EH (cell line): ENCODE data around the gene NXPH4.
A peak's percentile ranks its signal among the peaks of the same experiment; 100 is the strongest.

Experiments used
- DNase-seq: peaks from one replicate; pipeline ENCODE4 v3.0.0-alpha.2; 2015; ENCODE audit warnings: low read depth

The NXPH4 gene

DNA sequence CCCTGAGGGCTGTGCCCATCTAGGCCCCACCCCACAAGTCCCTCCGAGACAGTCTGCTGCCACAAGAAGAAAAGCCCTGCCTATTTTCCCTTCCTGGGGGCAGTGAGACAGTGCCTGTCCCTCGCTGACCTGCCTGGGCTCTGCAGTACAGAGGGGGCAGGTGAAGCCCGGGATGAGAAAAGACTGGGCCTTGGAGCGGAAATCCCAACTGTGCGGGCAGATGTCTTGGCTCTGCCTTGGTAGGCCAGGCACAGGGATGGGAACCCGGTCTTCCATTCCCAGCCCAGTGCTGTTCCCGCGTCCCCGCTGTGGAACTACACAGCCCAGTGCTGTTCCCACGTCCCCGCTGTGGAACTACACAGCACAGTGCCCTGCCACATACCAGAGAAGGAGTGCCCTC is 12.8 kb upstream of the NXPH4 start:
- DNase-seq = no peak

DNA sequence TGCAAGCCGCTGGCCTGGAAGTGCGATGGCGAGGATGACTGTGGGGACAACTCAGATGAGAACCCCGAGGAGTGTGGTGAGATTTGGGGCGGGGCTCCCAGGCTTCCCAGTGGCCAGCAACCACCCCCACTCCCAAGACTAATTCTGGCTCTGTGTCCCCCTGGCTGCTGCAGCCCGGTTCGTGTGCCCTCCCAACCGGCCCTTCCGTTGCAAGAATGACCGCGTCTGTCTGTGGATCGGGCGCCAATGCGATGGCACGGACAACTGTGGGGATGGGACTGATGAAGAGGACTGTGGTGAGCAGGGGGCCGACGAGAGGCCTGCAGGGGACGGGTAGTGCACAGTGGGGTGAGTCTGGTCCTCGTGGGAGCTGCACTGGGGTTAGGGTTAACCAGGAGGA is 12.1 kb upstream of the NXPH4 start:
- DNase-seq = no peak

DNA sequence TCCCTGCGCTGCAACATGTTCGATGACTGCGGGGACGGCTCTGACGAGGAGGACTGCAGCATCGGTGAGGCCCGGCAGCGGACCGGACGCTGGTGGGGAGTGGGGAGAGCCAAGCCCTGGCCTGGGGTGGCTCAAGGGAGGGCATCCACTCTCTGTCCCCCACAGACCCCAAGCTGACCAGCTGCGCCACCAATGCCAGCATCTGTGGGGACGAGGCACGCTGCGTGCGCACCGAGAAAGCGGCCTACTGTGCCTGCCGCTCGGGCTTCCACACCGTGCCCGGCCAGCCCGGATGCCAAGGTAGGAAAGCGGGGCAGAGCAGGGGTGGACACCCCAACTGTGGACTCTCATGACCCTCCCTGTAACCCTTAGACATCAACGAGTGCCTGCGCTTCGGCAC is 11.4 kb upstream of the NXPH4 start:
- DNase-seq = no peak

DNA sequence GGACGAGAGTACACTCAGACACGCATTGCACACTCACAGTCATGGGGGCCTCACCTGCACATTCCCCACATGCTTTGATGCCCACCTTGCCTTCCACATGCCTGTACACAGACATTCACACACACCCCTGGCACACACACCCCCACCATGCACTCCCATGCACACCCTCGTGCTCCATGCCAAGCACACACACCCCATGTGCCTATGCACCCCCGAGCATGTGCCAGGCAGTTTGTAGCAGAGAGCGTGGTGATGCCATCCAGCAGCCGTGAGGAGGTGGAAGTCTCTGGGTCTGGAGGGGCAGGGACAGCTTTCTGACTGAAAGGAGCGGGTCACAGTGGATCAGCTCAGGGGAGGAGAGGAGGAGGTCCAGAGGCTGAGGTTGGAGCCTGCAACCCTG is 10.7 kb upstream of the NXPH4 start:
- DNase-seq = no peak

DNA sequence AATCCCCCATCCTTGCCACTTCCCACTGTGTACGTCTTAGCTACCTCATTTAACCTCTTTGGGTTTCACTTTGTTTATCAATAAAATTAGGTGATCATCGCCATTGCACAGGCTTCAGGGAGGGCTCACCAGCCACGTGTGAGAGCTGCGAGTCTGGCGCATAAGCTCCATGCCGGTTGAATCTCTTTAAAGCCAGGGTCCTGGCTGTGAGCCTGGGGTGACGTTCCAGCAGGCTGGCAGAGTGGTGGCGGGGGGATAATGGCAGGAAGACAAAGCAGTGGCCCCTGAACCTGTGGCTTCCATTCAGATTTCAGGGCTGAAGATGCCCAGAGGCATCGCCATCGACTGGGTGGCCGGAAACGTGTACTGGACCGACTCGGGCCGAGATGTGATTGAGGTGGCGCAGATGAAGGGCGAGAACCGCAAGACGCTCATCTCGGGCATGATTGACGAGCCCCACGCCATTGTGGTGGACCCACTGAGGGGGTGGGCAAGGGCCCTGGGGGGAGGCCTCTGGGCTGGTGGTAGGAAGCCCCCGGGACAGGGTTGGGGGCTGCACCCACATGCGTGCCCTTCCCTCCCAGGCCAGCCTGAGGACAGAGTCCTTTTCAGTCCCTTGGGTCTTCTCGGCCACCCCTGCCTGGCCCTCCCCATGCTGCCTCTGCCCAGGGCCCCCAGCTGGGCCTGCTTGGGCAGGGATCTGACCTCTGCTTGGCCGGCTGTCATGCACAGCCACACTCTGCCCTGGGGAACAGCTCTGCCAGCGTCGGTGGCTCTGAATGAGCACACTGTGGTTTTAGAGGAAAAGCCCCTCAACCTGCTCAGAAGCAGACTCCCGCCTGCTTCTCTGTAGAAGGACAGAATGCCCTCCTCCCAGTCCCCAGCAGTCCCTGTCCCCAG is 8.6 kb upstream of the NXPH4 start:
- no peak for DNase-seq

DNA sequence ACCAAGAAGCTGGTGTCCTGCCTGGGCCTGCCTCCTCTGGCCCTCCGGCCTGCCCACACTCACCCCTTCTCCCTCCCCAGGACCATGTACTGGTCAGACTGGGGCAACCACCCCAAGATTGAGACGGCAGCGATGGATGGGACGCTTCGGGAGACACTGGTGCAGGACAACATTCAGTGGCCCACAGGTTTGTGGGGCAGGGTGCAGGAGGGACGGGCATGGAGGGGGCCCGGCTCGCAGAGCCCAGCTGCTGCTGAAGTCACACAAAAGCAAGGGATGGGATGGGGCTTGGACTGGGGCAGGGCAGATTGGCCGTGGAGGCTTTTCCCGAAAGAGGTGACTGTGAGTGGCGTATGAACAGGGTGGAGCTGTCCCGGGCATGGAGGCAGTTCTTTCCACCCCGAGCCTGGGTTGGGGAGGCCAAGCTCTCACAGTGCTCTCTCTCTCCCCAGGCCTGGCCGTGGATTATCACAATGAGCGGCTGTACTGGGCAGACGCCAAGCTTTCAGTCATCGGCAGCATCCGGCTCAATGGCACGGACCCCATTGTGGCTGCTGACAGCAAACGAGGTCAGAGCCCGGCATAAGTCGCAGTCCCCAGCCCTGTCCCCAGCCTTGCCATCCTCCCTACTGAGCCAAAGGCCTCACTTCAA is 7.8 kb upstream of the NXPH4 start:
- no peak for DNase-seq

DNA sequence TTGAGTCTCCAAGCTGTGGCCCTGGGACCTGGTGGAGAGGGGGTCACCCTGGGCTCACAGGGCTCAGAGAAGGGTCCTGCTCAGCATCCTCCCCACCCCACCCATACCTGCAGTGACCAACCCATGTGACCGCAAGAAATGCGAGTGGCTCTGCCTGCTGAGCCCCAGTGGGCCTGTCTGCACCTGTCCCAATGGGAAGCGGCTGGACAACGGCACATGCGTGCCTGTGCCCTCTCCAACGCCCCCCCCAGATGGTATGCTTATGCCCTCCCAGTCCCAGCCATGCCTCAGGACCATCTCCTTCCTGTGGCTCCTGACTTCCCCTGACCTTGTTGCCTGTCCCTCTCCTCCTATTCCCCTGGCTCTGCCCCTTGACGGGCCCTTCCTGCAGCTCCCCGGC is 6.7 kb upstream of the NXPH4 start:
- DNase-seq = no peak

DNA sequence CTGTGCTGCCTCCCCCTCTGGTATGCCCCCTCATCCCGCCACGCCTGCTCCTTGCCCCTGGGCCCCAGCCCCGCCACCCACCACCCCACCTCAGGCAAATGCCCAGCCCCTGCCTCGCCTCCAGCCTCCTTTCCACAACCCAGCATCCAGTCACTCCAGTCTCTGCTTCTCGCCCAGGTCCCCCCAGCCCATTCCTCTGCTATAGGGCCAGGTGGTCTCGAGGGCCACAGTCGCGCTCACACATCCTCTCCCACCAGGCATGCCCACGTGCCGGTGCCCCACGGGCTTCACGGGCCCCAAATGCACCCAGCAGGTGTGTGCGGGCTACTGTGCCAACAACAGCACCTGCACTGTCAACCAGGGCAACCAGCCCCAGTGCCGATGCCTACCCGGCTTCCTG is 6.1 kb upstream of the NXPH4 start:
- DNase-seq = no peak

DNA sequence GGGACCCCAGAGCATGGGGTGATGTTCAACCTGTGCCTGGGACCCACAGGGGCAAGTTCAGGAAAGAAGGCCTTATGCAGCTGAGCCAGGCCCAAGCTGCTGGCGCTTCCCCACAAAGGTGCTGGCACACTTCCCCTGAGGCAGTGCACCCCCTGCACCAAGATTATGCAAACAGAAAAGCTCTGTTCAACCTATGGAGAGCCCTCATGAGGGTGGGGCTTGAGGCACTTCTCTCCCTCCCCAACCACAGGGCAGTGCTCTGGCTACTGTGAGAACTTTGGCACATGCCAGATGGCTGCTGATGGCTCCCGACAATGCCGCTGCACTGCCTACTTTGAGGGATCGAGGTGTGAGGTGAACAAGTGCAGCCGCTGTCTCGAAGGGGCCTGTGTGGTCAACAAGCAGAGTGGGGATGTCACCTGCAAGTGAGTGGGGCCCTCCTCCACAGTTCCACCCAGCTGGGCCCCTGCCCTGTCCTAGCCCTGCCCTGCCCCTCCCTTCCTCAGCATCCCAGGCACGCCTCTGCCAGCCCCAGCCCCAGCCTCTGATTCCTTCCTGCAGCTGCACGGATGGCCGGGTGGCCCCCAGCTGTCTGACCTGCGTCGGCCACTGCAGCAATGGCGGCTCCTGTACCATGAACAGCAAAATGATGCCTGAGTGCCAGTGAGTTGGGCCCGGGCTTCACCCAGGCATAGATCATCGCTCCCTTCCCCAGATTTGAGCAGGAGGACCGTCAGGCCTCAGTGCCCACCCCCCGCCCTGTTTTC is 5.5 kb upstream of the NXPH4 start:
- DNase-seq = no peak

DNA sequence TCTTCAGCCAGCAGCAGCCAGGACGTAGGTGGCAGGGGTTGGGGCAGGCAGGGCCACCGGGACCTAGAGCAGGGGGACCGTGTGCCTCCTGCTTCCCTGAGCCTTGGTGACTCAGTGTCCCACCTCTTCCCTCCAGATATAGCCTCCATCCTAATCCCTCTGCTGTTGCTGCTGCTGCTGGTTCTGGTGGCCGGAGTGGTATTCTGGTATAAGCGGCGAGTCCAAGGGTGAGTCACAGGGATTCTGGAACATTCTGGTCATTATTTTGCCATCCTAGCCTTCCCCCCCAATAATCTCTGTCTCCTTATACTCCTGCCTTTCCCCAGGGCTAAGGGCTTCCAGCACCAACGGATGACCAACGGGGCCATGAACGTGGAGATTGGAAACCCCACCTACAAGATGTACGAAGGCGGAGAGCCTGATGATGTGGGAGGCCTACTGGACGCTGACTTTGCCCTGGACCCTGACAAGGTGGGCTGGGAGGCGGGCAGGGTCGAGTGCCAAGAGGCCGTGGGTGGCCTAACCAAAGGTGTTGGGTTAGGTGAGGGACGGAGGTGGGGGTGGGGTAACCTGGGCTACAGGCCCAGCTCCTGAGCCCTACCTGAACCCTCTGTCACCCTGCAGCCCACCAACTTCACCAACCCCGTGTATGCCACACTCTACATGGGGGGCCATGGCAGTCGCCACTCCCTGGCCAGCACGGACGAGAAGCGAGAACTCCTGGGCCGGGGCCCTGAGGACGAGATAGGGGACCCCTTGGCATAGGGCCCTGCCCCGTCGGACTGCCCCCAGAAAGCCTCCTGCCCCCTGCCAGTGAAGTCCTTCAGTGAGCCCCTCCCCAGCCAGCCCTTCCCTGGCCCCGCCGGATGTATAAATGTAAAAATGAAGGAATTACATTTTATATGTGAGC is 4.5 kb upstream of the NXPH4 start:
- no peak for DNase-seq

DNA sequence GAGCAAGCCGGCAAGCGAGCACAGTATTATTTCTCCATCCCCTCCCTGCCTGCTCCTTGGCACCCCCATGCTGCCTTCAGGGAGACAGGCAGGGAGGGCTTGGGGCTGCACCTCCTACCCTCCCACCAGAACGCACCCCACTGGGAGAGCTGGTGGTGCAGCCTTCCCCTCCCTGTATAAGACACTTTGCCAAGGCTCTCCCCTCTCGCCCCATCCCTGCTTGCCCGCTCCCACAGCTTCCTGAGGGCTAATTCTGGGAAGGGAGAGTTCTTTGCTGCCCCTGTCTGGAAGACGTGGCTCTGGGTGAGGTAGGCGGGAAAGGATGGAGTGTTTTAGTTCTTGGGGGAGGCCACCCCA is 3.9 kb upstream of the NXPH4 start:
- no peak for DNase-seq

DNA sequence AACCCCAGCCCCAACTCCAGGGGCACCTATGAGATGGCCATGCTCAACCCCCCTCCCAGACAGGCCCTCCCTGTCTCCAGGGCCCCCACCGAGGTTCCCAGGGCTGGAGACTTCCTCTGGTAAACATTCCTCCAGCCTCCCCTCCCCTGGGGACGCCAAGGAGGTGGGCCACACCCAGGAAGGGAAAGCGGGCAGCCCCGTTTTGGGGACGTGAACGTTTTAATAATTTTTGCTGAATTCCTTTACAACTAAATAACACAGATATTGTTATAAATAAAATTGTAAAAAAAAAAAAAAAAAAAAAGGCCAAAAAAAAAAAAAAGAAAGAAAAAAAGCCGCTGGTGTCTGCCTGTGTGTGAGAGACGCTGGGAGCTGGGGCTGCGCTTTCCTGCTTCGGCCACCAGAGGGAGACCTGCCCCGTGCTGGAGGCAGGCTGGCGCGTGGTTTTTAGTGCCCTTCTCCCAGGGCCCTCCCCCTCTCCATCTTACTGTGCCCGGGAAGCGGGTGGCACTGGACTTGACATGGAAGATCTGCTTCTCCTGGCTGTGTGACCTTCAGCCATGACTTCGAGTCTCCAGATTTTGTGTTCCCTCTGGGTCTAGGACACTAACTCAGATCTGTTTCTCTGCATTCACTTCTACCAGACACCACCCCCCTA is 3.4 kb upstream of the NXPH4 start:
- peak; percentile 86 for DNase-seq

DNA sequence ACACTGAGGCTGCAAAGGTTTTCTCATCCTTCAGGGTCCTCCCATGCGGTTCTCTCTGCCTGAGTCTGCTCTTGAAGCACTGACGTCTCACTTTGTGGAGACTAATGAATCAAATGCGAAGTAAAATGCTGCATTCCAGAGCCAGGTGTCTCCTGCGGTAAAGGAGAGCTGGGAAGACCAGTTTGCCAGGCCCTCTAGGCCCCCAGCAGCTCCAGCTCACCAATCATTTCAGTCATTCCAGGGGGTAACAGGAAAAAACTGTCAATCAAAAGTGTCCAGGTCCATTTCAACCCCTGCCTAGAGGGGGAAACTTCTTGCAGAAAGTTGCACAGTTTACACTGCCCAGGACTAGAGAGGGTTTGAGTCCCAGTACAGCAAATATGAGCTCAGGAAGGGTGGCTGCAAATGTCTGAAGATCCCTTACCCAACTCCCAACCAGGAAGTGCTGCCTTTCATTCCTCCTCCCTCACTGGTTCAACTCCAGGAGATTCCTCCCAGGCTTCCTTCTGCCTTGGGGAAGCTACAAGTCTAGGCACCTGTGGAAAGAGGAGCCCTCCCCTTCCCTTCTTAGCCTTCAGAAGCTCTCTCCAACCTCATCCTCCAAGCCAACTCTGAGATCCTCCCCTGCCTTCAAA is 2.7 kb upstream of the NXPH4 start:
- no peak for DNase-seq

DNA sequence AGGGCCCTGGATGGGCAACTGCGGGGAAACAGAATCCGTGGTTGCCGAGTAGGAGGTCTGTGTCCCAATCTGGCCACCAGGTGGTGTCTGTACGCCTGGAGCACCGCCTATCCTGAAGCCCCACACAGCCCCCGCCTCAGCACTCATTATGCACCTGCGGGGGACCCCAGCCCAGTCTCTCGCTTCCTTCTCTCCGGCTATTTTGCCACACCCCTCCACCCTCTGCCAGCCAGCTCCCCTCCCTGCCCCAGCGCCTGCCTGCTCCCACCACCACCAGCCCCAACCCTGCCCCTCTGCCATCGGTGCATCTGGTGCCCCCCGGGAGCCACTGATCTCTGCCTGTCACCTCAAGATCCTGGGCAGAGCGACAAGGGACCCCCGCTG is 2.2 kb upstream of the NXPH4 start:
- peak; percentile 66 for DNase-seq

DNA sequence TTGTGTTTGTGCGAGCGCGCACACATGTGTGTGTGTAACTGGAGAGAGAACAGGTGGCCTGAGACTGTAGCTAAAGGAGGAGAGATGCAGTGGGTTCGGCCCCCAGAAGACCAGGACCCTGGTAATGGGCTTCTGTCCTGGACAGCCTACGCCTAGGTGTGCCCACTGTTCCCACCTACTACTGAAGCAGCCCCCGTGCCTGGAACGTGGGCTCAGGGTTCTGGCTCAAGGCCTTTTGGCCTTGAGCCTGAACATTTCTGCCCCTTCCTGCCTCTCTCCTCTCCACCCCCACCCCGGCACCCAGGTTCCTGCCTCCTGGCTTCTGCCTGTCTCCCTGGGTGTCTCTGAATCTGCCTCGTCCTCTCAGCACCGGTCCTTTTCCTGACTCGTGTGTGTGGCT is 1.5 kb upstream of the NXPH4 start:
- no peak for DNase-seq

DNA sequence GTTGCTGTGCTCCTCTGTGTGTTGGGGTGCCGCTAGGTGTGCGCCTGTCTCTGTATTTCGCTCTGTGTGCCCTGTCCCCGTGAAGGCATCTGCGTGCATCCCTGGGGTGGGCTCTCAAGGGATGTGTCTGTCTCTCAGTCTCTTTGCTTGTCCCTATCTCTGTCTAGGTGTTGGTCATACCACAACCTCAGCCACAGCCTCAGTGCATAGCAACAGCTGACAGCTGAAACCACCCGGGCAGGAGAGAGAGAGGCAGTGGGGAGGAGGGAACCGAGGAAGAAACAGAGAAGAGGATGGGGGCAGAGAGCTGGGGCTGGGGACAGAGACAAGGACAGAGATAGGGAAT is 953 bp upstream of the NXPH4 start:
- DNase-seq = peak; percentile 45

DNA sequence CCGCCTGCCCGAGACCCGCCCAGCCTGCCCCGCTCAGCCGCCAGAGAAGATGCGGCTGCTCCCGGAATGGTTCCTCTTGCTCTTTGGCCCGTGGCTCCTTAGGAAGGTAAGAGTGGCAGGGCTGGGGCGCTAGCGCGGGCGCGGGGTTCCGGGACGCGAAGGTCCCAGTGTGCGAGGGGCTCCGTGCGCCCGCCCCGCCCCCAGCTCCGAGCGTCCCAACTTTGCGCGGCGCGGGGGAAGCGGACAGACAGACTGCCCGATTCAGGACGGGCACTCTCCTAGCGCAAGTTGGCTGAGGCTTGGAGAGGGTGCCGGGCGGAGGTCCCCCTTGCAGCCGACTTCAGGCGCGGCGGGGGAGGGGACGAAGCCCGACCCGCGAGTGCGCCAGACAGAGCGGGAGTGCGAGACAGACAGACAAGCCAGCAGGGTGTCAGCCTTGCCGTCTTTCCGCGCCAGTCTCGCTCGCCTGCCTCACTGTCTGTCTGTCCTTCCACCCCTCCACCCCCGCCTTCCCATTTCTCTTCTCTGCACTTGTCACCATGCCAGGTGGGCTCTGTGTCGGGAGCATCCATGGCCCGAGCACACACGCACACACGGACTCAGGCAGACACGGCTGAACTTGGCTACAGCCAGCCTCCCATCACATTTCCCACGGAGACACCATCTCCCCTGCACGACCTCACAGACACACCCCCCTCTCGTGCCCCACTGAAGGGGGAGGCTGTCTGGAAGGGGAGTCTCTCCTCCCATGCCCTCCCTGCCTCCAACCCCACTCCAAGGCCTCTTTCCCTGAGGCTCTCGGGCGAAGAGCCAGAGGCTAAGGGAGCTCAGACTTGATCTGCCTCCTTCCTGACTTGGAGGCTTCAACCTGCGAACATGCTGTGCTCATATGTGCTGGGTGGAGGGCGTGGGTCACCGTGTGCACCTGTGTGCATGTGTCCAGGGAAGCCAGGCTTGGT is 606 bp downstream of the NXPH4 start:
- peak; percentile 46 for DNase-seq

DNA sequence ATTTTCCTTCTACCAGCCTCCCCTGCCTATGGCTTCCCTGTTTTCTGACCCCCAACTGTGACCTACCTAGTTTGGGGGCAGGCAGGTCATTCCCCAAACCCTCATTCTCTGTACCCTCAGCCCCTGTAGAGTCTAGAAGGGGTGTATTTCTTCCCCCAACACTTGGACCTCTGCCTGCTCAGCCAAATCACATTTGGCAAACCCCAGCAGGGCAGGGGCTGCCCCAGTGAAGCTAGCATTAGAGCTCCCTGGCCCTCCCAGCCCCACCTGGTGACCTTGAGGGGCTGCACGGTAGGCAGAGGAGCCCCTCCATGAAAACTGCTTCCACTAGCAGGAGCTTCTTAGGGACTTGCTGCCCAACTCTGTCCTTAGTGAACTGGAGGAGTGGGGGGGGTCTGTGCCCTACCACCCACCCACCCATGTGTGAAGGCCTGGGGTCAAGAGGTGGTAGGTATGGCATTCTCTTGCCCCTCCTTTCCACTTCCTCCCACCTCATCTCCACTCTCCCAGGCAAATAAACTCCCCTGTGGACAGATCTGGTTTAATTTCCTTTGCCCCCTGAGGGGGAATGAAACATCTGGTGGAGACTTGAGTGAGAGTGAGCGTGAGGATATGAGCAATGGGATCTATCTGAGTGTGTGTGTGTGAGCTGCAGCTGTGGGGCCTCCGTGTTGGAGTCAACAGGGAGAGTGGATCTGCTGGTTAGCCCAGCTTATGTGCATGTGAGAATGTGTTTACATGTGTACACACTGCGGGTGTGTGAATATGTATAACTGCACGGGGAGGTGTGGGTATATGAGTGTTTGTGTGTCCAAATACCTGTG is 1.6 kb downstream of the NXPH4 start:
- DNase-seq = peak; percentile 49
